ENCODE results near the gene STK35. TPM values are rescaled to one million over a fixed set of nuclear protein-coding genes. Genes with fewer than 3 reads are reported as not detected.

The STK35 gene
- total RNA-seq (2022; extraction: Qiagen RNA extraction; ENCODE audit: low read depth): 11.5 to 14.6 TPM (median 13.5 TPM) in 5 replicates

GRCh38 chr20:2101057-2101864 lies at the start of gene STK35:
Gene STK35, plus strand, starts transcription at chr20:2101827. Its CDS starts 55 bp downstream, at chr20:2101882.

Other genes starting within 250 kb of the STK35 start
- gene SIRPA, start 206.4 kb upstream of the STK35 start, total RNA-seq (2022; extraction: Qiagen RNA extraction; ENCODE audit: low read depth): 27.1 to 33.9 TPM (median 30.8 TPM) in 5 replicates
- 0.03 TPM in 1 of 5 replicates, not detected in the others for gene PDYN, start 107.8 kb upstream of the STK35 start, total RNA-seq (2022; extraction: Qiagen RNA extraction; ENCODE audit: low read depth)
- gene TGM3, start 194.2 kb downstream of the STK35 start, total RNA-seq (2022; extraction: Qiagen RNA extraction; ENCODE audit: low read depth): 0.03 to 0.21 TPM (median 0.07 TPM) in 3 of 5 replicates, not detected in the others

Measured in A549 treated with CpdA at 1 μM for 4 hours (cell line).